Fibroblast of lung (primary cell): ENCODE results near the gene GABRB3.

Source experiments
- EZH2 ChIP-seq: IDR thresholded peaks from 2 replicates; pipeline ENCODE4 v1.5.1; 2012; ENCODE audit warnings: low read length, control low read depth, mild to moderate bottlenecking; ENCODE audit errors: missing control alignments
- TF ChIP-seq, protein P1 (sequence below), 2 donors: IDR thresholded peaks in 1 of 2; conservative IDR thresholded peaks in 1 of 2; 1 replicate in 1 of 2; 2 replicates in 1 of 2; pipeline ENCODE4 v1.5.1; 2011 to 2012; ENCODE audit warnings: low read length in 2 of 2, control low read depth in 1 of 2, inconsistent platforms in 1 of 2, low read depth in 1 of 2, mild to moderate bottlenecking in 1 of 2

DNA sequence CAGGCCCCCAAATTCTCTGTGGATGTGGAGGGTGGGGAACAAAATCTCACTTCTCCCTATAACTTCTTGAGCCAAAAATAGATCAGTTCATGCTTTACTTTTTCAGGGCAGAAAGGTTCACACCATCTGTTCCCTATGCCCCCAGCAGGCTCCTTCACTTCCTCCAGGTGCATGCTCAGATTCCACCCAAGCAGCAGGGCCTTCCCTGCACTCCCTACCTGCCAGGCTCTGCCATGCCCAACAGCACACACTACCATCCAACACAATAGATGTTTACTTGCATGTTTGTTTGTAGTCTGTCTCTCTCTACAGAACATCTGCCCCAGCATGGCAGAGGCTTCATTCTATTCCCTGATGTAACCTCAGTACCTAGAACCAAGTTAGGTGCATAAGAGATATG is 43.3 kb downstream of the GABRB3 start:
- TF ChIP-seq EZH2: no peak
- TF ChIP-seq, protein P1, sequence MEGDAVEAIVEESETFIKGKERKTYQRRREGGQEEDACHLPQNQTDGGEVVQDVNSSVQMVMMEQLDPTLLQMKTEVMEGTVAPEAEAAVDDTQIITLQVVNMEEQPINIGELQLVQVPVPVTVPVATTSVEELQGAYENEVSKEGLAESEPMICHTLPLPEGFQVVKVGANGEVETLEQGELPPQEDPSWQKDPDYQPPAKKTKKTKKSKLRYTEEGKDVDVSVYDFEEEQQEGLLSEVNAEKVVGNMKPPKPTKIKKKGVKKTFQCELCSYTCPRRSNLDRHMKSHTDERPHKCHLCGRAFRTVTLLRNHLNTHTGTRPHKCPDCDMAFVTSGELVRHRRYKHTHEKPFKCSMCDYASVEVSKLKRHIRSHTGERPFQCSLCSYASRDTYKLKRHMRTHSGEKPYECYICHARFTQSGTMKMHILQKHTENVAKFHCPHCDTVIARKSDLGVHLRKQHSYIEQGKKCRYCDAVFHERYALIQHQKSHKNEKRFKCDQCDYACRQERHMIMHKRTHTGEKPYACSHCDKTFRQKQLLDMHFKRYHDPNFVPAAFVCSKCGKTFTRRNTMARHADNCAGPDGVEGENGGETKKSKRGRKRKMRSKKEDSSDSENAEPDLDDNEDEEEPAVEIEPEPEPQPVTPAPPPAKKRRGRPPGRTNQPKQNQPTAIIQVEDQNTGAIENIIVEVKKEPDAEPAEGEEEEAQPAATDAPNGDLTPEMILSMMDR (conservative IDR thresholded peaks at IDR 0.05 in 1 of 2, IDR thresholded peaks at IDR 0.05 in 1 of 2; ENCODE audit: low read depth in 1 of 2, low read length in 2 of 2): no peak
